HG03439 (cell line): Measurements from ENCODE around the gene PAPOLA.
"Not testable (repeated sequence)": the region's sequence is repeated elsewhere in the genome, so short reads cannot be mapped to it uniquely, and the experiment has no call there.

Experiments
- ATAC-seq: cut with Tn5 transposase; IDR thresholded peaks from one replicate; pipeline ENCODE4 v1.9.1; 2021; ENCODE audit warnings: mild to moderate bottlenecking, moderate library complexity; ENCODE audit not compliant: unreplicated experiment

PAPOLA gene

DNA sequence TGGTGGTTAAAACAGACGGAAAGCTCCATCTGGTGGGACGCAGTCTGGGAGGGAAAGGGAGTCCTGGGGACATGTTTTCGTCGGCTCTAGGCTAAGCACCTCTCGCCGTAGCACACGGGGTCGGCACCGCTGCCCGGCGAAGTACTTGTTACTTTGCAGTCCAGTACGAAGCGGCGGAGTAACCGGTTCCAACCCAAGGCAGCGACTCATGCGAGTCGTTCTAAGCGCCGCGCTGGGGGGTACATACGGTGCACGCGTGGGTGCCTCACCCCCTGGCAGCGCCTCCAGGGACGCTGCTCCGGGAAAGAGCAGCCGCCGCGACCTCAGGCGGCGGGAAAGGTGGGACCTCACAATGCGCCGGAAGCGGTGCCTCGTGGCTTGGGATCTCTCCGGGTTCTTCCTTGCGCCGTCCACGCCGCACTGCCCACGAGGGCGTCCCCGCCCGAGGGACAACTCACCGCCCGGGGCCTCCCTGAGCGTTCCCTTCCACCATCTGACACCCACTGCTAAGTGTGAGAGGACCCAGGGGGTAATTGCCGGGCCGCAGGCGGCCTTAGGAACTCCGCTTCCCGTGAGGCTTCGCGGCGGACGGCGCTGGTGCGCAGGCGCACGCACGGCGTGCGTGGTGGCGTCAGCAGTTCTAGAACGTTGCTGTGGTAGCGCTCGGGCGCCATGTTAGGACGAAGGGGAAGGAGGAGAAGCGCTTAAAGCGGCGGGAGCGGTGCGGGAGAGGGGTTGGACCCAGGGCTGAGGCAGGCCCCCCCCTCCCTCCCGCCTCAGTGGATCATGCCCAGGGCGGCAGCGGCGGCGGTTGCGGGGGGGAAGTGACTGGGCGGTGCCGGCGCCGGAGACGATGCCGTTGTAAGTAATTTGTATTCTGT, at the start of gene PAPOLA:
Gene PAPOLA, plus strand, starts transcription at position 643 of the 881 bp plus-strand sequence. Its CDS starts 211 bp downstream, at position 854.
- ATAC-seq: peak; percentile 93

DNA sequence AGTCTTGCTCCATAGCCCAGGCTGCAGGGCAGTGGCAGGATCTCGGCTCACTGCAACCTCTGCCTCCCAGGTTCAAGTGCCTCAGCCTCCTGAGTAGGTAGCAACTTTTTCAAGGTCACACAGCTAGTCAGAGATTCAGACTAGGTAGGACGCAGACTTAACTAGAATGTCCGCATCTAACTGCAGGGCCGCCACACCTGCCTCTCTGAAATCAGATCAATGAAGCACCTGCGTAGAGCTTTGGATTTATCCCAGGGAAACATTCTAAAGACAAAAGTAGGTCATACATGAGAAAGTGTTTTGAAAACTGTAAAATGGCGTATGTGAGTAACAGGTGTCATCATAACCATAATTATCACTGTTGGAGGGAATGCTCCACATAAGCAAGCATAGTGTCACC, 49.5 kb upstream of the PAPOLA start:
- ATAC-seq: no peak

DNA sequence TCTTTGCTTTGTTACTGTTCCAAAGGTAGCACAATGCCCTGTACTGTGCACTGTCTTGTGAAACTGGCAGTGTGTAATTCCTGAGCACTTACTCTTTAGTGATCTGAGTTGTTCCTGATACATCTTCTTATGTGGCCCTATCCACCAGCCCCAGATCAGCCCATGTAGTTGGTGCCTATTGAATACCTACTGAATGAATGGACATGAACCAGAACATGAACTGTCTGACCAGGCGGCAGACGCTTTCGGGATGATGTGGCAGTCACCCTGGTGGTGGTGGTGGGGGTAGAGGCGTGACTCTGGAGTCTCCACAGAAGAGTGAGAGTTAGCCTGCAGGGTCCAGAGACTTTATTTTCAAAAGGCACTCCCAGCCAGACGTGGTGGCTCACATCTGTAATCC, 46.6 kb upstream of the PAPOLA start:
- ATAC-seq: no peak

DNA sequence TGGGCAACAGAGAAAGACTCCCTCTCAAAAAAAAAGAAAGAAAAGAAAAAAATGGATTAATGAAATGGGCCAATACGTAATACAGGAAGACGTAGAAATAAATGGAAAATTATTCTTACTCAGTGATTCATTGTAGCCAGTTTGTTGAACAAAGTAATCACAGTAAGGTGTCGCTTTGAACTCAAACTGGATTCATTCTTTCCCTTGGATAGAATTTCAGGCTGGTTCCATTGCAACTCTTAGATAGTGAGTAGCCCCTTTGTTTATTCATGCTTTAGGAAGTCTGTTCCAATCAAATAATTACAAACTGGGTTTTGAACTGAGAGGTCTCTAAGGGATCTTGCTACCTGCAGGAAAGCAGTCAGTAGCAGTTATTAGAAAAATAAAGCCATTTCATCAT, 42.3 kb upstream of the PAPOLA start:
- no peak for ATAC-seq

DNA sequence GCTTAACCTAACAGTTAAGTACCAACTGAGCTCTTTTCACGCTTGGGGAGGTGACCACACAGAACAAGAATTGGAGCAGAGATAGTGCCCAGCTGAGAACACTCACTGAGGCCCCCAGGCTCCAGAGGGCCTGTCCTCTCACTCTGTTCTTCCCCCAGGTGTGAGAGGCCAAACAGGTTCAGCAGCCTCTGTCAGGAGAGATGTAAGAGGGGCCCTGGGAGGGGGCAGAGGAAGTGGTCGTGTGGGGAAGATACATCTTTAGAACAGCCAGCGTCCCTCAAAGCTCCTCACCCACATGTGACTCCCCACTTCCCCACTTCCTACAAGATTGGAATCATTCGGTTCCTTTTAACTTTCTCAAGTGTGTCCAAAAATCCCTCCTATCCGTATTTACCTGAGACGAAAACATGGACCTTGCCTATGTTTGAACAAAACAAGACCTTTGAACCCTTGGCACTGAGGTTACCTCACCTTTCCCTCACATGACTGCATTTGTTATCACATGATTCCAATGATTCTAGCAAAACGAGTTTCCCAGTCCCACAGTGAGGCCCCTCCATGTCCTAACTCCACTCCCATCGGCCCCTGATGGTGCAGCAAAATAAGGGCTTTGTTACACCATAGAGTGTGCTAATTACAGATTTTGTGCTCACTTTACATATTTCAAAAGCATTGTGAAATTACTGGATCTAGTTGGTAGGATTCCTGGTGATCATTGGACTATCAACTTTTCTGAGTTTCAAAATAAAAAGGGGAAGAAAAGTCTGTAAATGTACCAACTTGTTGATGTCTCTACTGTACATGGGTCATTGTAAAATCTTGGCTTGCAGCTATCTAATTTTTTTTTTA, 40.0 kb upstream of the PAPOLA start:
- ATAC-seq: no peak

DNA sequence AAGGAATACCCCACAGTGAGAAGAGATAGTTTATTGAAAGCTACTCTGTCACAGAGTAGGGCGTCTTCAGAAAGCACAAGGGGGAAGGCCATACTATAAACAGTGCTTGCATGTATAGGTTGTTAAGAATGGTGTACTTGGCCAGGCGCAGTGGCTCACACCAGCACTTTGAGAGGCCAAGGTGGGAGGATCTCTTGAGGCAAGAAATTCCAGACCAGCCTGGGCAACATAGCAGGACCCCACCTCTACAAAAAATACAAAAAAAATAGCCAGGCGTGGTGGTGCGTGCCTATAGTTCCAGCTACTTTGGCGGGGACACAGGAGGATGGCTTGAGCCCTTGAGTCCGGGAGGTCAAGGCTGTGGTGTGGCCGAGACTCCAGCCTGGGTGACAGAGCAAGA, 38.0 kb upstream of the PAPOLA start:
- no peak for ATAC-seq

DNA sequence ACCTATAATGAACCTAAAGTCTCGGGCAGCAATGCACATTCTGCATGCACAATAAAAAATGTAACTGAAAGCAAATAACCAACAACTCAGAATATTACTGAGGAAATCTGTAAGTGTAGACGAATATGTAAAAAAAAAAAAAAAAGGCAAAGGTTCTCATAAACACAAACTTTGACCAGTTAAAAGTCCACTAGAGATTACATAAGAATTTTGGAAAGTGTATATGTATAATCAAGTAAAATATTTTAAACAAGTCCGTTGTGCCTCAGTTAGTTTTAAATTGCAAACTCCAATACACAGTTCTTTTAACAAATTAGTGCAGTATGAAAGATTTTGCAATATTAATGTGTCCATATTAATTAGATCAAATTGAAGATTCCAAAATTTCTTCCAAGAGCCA, 35.3 kb upstream of the PAPOLA start:
- no peak for ATAC-seq

DNA sequence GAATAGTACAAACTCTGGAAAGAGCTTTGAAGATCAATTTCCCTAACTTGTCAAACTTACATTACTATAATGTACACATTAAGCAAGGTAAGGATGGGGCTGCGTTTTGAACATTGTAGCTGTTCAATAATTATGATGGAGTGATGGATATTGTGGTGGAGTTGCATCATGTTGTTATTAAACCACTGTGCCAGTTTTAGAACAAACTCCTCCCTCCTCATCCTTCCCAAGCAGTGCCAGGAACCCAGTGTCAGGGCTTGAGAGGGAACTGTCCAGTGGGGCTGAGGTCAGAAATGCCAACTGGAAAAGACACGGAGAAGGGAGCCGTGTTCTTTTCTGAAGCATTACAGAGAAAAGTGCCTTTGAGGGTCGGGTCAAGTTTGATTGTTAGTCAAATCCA, 31.9 kb upstream of the PAPOLA start:
- no peak for ATAC-seq

DNA sequence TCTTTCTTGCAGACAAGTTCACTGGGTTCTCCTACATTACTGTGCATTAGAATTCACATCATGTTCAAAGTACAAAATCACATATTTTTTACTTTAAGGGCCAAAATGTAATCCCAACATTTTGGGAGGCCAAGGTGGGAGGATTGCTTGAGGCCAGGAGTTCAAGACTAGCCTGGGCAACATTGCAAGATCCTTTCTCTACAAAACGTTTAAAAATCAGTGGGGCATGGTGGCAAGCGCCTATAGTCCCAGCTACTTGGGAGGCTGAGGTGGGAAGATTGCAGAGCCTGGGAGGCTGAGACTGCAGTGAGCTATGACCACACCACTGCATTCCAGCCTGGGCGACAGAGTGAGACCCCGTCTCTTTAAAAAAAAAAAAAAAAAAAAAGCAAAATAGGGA, 31.2 kb upstream of the PAPOLA start:
- ATAC-seq: not testable (repeated sequence)

DNA sequence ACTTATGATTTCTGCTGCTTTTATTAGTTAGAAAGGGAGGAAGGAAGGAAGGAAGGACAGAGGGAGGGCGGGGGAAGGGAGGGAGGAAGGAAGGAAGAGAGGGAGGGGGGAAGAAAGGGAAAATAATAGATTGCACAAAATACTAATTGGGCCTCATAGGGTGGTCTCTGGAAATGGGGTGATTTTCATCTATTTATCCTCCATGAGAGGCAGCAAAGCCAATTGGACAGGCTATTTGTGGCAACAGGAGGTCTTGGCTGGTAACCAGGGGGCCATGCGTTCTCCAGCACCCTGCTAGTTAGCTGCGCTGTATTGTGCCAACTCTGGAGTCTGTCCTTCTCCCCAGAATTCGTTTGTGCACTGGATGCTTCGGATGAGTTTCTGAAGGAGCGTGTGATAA, 24.1 kb upstream of the PAPOLA start:
- no peak for ATAC-seq

DNA sequence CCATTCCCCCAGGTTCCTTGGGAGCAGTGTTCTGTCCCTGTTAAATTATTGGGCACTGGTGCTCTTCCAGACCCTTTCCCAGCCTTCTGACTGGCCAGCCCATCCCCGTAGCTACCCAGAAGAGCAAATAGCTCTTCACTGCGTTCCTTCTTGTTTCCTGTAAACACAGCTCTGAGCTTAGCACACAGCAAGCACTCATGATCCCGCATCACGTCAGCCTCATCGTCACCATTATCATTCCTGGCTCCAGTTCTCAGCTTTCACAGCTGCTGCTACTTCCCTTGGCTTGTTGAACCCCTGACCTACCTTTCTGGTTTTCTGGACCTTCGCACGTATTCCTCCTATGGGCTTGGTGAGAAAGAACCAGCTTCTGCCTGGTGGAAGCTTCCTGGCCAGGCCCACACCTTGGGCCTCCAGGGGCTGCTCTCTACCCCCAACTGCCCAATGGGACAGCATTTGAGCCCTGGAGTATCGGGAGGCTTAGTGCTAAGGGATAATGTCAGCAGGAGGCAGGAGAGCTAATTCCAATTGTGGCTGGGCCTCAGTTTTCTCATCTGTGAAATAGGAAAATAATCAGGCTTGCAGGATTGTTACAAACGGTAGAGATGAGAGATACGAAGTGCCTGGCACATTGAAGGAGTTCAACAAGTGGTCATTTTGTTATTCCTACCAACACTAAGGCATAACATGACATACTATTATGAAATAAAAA, 22.6 kb upstream of the PAPOLA start:
- no peak for ATAC-seq

DNA sequence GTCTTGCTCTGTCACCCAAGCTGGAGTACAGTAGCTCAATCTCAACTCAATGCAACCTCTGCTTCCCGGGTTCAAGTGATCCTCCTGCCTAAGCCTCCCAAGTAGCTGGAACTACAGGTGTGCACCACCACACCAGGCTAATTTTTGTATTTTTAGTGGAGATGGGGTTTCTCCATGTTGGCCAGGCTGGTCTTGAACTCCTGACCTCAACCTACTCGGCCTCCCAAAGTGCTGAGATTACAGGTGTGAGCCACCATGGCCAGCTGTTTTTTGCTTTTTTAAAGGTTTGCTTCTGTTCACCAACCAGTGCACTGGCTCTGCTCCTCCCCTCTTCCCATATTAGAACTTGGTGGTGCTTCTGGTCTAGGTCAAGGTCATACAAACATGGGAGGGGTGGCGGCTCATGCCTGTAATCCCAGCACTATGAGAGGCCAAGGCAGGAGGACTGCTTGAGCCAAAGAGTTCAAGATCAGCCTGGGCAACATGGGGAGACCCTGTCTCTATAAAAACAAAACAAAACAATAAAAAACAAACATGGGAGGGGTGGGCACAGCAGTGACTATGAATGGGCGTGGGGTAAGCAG, 20.4 kb upstream of the PAPOLA start:
- ATAC-seq: no peak

DNA sequence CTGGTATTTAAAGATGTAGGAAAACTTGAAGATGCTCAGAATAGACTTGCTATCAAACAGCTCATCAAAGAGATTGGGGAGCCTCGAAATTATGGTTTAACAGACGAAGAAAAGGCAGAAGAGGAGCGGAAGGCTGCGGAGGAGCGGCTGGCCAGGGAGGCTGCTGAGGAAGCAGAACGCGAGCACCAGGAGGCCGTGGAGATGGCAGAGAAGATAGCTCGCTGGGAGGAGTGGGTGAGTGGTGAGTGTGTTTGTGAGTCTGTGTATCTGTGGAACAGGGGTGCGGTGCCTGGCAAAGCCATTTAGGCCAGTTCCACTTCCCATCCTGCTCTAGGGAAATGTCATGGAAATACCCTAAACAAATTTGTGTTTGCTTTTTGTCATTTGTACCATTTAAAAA, 19.2 kb upstream of the PAPOLA start:
- no peak for ATAC-seq

DNA sequence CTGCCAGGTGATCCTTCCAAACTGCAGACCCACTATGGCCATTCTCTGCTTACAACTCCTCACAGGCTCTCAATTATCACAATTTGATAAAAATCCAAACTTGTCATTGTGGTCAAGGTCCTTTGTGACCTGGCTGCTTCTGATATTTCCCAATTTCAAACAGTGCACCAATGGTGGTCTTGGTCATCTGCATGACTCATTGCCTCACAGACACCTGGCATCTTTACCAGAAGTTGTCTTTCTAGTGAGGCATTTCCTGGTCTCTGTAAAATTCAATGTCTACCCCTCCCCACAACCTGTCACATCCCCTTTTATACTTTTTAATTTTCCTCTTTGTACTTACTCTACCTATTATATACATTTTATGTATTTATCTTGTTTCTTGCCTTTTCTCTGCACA, 17.8 kb upstream of the PAPOLA start:
- ATAC-seq: no peak

DNA sequence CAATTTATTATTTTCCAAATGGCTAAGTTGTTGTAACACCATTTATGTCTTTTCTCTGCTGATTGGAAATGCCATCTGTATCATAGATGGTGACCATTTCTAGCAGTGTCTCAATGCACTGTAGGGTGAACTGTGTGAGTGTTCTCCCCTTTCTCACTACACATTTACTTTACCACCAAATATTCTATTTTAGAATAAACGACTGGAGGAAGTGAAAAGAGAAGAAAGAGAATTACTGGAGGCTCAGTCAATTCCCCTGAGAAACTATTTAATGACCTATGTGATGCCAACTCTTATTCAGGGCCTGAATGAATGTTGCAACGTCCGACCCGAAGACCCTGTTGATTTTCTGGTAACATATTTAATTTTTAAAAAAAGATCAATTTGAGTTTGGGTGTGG, 15.5 kb upstream of the PAPOLA start:
- no peak for ATAC-seq

DNA sequence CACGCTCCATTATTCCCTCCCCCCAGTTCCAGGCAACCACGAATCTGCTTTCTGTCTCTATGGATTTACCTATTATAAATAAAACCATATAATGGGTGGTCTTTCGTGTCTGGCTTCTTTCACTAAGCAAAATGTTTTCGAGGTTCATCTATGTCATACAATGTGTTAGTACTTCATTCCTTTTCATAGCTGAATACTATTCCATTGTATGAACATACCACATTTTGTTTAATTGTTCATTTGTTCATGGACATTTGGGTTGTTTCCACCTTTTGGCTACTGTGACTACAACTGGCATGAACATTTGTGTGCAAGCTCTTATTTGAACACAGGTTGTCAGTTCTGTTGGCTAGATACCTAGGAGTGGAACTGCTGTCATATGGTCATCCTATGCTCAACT, 12.9 kb upstream of the PAPOLA start:
- no peak for ATAC-seq

DNA sequence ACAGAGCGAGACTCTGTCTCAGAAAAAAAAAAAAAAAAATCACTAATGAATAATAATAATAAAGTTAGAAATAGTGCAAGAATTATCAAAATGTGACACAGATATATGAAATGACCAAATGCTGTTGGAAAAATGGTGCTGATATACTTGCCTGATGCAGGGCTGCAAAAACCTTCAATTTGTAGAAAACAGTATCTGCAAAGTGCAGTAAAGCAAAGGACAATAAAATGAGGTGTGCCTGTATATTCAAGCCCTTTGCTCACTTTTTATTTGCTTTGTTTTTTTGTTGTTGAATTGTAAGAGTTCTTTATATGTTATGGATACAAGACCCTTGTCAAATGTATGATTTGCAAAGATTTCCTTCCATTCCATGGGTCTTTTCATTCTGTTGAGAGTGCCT, 9.0 kb upstream of the PAPOLA start:
- no peak for ATAC-seq

DNA sequence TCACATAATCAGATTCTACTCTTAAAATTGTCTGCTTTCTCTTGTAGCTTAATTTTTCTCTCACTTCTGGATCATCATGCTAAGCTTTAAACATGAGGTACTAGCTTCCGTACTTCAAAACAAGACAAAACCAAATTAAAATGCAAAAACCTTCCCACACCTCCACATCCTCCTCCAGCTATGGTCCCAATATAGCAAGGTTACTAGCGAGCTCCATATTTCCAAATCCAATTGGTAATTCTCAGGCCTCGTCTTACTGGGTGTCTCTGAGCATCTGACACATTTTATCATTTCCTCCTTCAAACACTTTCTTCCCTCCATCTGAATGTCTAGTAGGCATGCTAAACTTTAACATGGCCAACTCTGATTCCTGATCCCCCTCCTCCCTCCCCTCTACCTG, 7.9 kb upstream of the PAPOLA start:
- no peak for ATAC-seq

DNA sequence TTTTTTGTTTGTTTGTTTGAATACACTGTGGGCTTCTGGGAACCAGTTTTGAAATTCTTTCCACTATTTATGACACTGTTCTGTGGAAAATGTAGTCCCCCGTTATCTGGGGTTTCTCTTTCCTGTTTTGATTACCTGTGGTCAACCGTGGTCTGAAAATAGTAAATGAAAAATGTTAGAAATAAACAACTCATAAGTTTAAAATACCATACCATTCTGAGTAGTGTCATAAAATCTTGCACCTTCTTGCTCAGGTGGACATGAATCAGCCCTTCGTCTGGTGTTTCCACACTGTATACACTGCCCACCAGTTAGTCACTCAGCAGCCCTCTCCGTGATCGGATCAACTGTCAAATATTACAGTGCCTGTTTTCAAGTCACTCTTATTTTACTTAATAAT, 5.1 kb upstream of the PAPOLA start:
- ATAC-seq: peak; percentile 50

DNA sequence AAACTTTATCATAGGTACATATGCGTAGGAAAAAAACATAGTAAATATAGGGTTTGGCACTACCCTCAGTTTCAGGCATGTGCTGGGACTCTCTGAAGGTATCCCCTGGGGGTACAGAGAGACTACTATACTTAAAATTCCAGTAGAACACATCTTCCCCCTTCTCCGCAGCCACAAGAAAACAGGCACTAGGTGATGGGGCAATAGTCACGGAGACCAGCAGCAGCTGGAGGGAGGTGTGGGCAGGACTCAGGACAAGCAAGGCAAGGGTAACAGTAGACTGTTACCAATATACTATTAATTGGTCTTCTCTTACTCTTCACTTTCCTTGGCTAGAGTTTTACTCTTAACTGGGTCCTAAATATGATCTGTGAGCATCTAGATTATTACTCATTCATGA, 4.6 kb upstream of the PAPOLA start:
- no peak for ATAC-seq

DNA sequence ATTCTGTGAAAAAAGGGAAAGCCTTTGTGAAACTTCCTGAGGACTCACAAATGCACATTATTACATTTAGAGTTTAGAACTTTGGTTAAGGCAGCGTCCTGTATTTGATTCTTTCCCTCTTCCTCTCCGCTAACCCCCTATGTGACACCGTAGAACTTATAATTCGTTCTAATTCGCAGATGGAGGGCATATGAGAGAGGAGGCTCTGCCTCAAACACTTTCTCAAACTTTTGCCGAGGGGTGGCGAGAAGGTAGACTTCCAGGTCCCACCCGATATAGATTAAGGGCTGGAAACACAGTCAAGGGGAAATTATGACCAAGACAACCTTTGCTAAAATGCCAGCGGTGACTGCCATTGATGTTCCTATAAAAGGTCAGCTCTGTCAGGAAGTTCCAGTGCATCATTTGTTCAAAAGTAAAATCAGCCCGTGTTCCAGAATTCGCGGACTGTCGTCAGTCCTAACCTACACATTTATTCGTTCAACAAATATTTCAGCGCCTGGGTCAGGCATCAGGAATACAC, 904 bp upstream of the PAPOLA start:
- ATAC-seq: no peak
